H1 (cell line): ENCODE results near the gene SLC2A4. TPM values are rescaled to one million over a fixed set of nuclear protein-coding genes. Genes with fewer than 3 reads are reported as not detected.

Source experiments
- CTCF ChIA-PET: fragments of 300-600 bp; sonication (Branson Sonifier 250); formaldehyde crosslinking; loops from one replicate; lab custom pipeline; 2021; ENCODE audit not compliant: partially characterized antibody; lab: Charles Lee
- POLR2A ChIA-PET: fragments of 300-600 bp; sonication (Branson Sonifier 250); formaldehyde crosslinking; loops from one replicate; lab custom pipeline; 2021; ENCODE audit warnings: inconsistent platforms; ENCODE audit not compliant: partially characterized antibody; lab: Charles Lee
- DNase-seq, 2 experiments: peaks; one replicate each; pipeline versions ENCODE4 v3.0.0 to v3.0.0-alpha.2; 2010 to 2022; ENCODE audit warnings: low spot score in 2 of 2, low read depth in 1 of 2, mixed read lengths in 1 of 2
- FAIRE-seq: peaks from 2 replicates; lab custom pipeline; 2011; peaks lifted over from hg19 to GRCh38; lab: Jason Lieb, UNC
- H2AFZ ChIP-seq: 2 replicates; pipeline ENCODE4 v1.8.1; 2012; ENCODE audit warnings: low read length, inconsistent platforms
- H2AK5ac ChIP-seq: 2 replicates; pipeline ENCODE4 v1.6.1; 2013; ENCODE audit warnings: low read depth, low read length
- H2BK120ac ChIP-seq: replicated peaks from 2 replicates; pipeline ENCODE3; 2013; ENCODE audit warnings: low read depth, low read length, inconsistent platforms
- H2BK12ac ChIP-seq: 2 replicates; pipeline ENCODE4 v1.6.1; 2013; ENCODE audit warnings: low read depth, low read length
- H2BK15ac ChIP-seq: 2 replicates; pipeline ENCODE4 v1.6.1; 2013; ENCODE audit warnings: low read length
- H2BK20ac ChIP-seq: 2 replicates; pipeline ENCODE4 v1.6.1; 2013; ENCODE audit warnings: low read length
- H2BK5ac ChIP-seq: 2 replicates; pipeline ENCODE4 v1.6.1; 2013; ENCODE audit warnings: low read depth, low read length
- H3K14ac ChIP-seq: 2 replicates; pipeline ENCODE4 v1.6.1; 2013; ENCODE audit warnings: inconsistent platforms; ENCODE audit not compliant: insufficient read length
- H3K18ac ChIP-seq: 2 replicates; pipeline ENCODE4 v1.6.1; 2013; ENCODE audit warnings: low read length; ENCODE audit errors: extremely low read depth
- H3K23ac ChIP-seq: 2 replicates; pipeline ENCODE4 v1.6.1; 2013; ENCODE audit warnings: inconsistent platforms; ENCODE audit not compliant: insufficient read length
- H3K23me2 ChIP-seq: 2 replicates; pipeline ENCODE4 v1.6.1; 2013; ENCODE audit warnings: low read depth, low read length
- H3K27ac ChIP-seq: 2 replicates; pipeline ENCODE4 v1.6.1; 2011; ENCODE audit warnings: low read depth, low read length, inconsistent platforms
- H3K27me3 ChIP-seq, 4 experiments: replicated peaks in 1 of 4; 1 replicate in 1 of 4; 2 replicates in 3 of 4; pipeline versions ENCODE4 v1.6.1 to v1.8.1; 2011 to 2013; ENCODE audit warnings: low read length in 3 of 4, mild to moderate bottlenecking in 3 of 4, inconsistent platforms in 2 of 4, mixed read lengths in 2 of 4, moderate library complexity in 1 of 4; ENCODE audit not compliant: control insufficient read depth in 3 of 4, insufficient read depth in 3 of 4; ENCODE audit errors: extremely low read depth in 1 of 4
- H3K36me3 ChIP-seq, 4 experiments: 2 replicates each; pipeline versions ENCODE4 v1.6.1 to v1.8.1; 2011 to 2013; ENCODE audit warnings: mild to moderate bottlenecking in 4 of 4, low read length in 3 of 4, moderate library complexity in 2 of 4, control low read depth in 1 of 4, inconsistent platforms in 1 of 4; ENCODE audit not compliant: insufficient read depth in 4 of 4, control insufficient read depth in 2 of 4
- H3K4ac ChIP-seq: replicated peaks from 2 replicates; pipeline ENCODE3; 2013; ENCODE audit warnings: low read length, low read depth, mixed read lengths, inconsistent platforms; ENCODE audit not compliant: insufficient read length
- H3K4me1 ChIP-seq, 4 experiments: replicated peaks in 1 of 4; 1 replicate in 1 of 4; 2 replicates in 3 of 4; pipeline versions ENCODE4 v1.6.1 to v1.8.1; 2011 to 2013; ENCODE audit warnings: low read length in 3 of 4, inconsistent platforms in 2 of 4, mixed read lengths in 1 of 4; ENCODE audit not compliant: insufficient read depth in 4 of 4, control insufficient read depth in 3 of 4
- H3K4me2 ChIP-seq, 2 experiments: 2 replicates each; pipeline versions ENCODE4 v1.6.1 to v1.8.1; 2011 to 2013; ENCODE audit warnings: low read depth in 2 of 2, low read length in 2 of 2, control low read depth in 1 of 2, inconsistent platforms in 1 of 2, mild to moderate bottlenecking in 1 of 2; ENCODE audit not compliant: insufficient read depth in 1 of 2
- H3K4me3 ChIP-seq, 4 experiments: fragments of 200-600, 300-600 bp in 1 of 4; sonication (generic), shearing (Covaris generic), sonication (Bioruptor Twin) in 1 of 4; 2 replicates each; pipeline versions ENCODE4 v1.5.1 to v1.8.1; 2011 to 2016; ENCODE audit warnings: low read length in 4 of 4, low read depth in 3 of 4, control low read depth in 2 of 4, inconsistent platforms in 2 of 4, mild to moderate bottlenecking in 2 of 4, mixed read lengths in 1 of 4, moderate library complexity in 1 of 4; ENCODE audit not compliant: insufficient read depth in 2 of 4; ENCODE audit errors: extremely low read depth in 1 of 4
- H3K56ac ChIP-seq: replicated peaks from 2 replicates; pipeline ENCODE3; 2013; ENCODE audit warnings: low read depth, mild to moderate bottlenecking, mixed read lengths, low read length, inconsistent platforms; ENCODE audit not compliant: insufficient read length
- H3K79me1 ChIP-seq: 2 replicates; pipeline ENCODE4 v1.6.1; 2013; ENCODE audit warnings: low read depth, low read length, control low read depth
- H3K79me2 ChIP-seq, 2 experiments: 2 replicates each; pipeline versions ENCODE4 v1.6.1 to v1.8.1; 2012 to 2013; ENCODE audit warnings: low read length in 2 of 2, mild to moderate bottlenecking in 2 of 2, inconsistent platforms in 1 of 2; ENCODE audit not compliant: insufficient read depth in 2 of 2, control insufficient read depth in 1 of 2
- H3K9ac ChIP-seq, 4 experiments: replicated peaks in 1 of 4; 1 replicate in 1 of 4; 2 replicates in 3 of 4; pipeline versions ENCODE4 v1.6.1 to v1.8.1; 2011 to 2013; ENCODE audit warnings: low read depth in 3 of 4, low read length in 3 of 4, control low read depth in 2 of 4, mild to moderate bottlenecking in 2 of 4, moderate library complexity in 2 of 4, inconsistent platforms in 1 of 4; ENCODE audit errors: extremely low read depth in 1 of 4
- H3K9me3 ChIP-seq, 2 experiments: 2 replicates each; pipeline versions ENCODE4 v1.6.1 to v1.8.1; 2012 to 2013; ENCODE audit warnings: mild to moderate bottlenecking in 2 of 2, moderate library complexity in 2 of 2, control low read depth in 1 of 2, inconsistent platforms in 1 of 2, low read depth in 1 of 2, low read length in 1 of 2, mixed read lengths in 1 of 2; ENCODE audit not compliant: insufficient read depth in 2 of 2
- H4K20me1 ChIP-seq, 2 experiments: replicated peaks in 1 of 2; 2 replicates each; pipeline versions ENCODE3 to v1.8.1; 2011 to 2013; ENCODE audit warnings: inconsistent platforms in 2 of 2, low read length in 2 of 2, mild to moderate bottlenecking in 1 of 2; ENCODE audit not compliant: insufficient read depth in 2 of 2, control insufficient read depth in 1 of 2
- H4K5ac ChIP-seq: 2 replicates; pipeline ENCODE4 v1.6.1; 2013; ENCODE audit warnings: low read length, low read depth, mixed read lengths, inconsistent platforms; ENCODE audit not compliant: insufficient read length
- H4K8ac ChIP-seq: 2 replicates; pipeline ENCODE4 v1.8.0; 2013; ENCODE audit warnings: mild to moderate bottlenecking, moderate library complexity, low read length, inconsistent platforms; ENCODE audit not compliant: insufficient read depth; ENCODE audit errors: extremely low read depth
- H4K91ac ChIP-seq: replicated peaks from 2 replicates; pipeline ENCODE3; 2013; ENCODE audit warnings: low read length, mixed read lengths, inconsistent platforms; ENCODE audit not compliant: insufficient read length
- CEBPB ChIP-seq: IDR thresholded peaks from 2 replicates; pipeline ENCODE4 v1.6.1; 2012; ENCODE audit warnings: low read depth, low read length
- E2F6 ChIP-seq: IDR thresholded peaks from 2 replicates; pipeline ENCODE4 v1.6.1; 2012; ENCODE audit warnings: inconsistent platforms
- EGR1 ChIP-seq: IDR thresholded peaks from 2 replicates; pipeline ENCODE4 v1.6.1; 2011; ENCODE audit warnings: low read depth, low read length, borderline replicate concordance
- EZH2 ChIP-seq: fragments of 200-600 bp; sonication (generic); IDR thresholded peaks from 2 replicates; pipeline ENCODE4 v1.7.1; 2012; ENCODE audit warnings: low read depth, mild to moderate bottlenecking, moderate library complexity, low read length, inconsistent platforms; ENCODE audit not compliant: severe bottlenecking
- KDM5A ChIP-seq: fragments of 200-600 bp; IDR thresholded peaks from 2 replicates; pipeline ENCODE4 v1.7.1; 2012; ENCODE audit warnings: mild to moderate bottlenecking, low read length, inconsistent platforms, mixed read lengths
- NRF1 ChIP-seq: IDR thresholded peaks from 2 replicates; pipeline ENCODE4 v1.6.1; 2011; ENCODE audit warnings: mild to moderate bottlenecking, low read depth, low read length, improper control_type of control experiment
- POLR2A ChIP-seq, 2 experiments: IDR thresholded peaks; 1 replicate in 1 of 2; 2 replicates in 1 of 2; pipeline ENCODE4 v1.6.1; 2011; ENCODE audit warnings: low read depth in 2 of 2, low read length in 2 of 2, mild to moderate bottlenecking in 2 of 2; ENCODE audit errors: control extremely low read depth in 1 of 2
- POLR2AphosphoS5 ChIP-seq: IDR thresholded peaks from 2 replicates; pipeline ENCODE4 v1.6.1; 2011; ENCODE audit warnings: low read depth, low read length
- RFX5 ChIP-seq: IDR thresholded peaks from 2 replicates; pipeline ENCODE4 v1.6.1; 2011; ENCODE audit warnings: low read depth, low read length, improper control_type of control experiment, borderline replicate concordance
- SIX5 ChIP-seq: IDR thresholded peaks from 2 replicates; pipeline ENCODE4 v1.6.1; 2011; ENCODE audit warnings: mild to moderate bottlenecking, low read depth, low read length
- WGBS, 2 experiments: shearing (Covaris generic) in 1 of 2; methylation state at CpG; one replicate each; pipeline versions ENCODE4 v1.1.6 to v1.1.7; 2013 to 2015; ENCODE audit warnings: low lambda C conversion rate in 2 of 2, mixed read lengths in 2 of 2, inconsistent platforms in 1 of 2, low coverage in 1 of 2, missing lambda C conversion rate in 1 of 2; ENCODE audit not compliant: insufficient replicate concordance in 2 of 2, insufficient coverage in 1 of 2, insufficient read length in 1 of 2; ENCODE audit errors: extremely low coverage in 1 of 2, missing lambda C conversion rate in 1 of 2; 5-methylcytosine and 5-hydroxymethylcytosine counted together
- polyA plus RNA-seq, 7 experiments: library from polyadenylated mRNA; depleted of rRNA in 3 of 7; stranded (reverse) in 5 of 7; unstranded in 2 of 7; fragments of >200 nt in 5 of 7; fragments of 200-250 nt in 2 of 7; gene quantifications; 1 replicate in 5 of 7; 2 replicates in 1 of 7; 4 replicates in 1 of 7; pipeline versions ENCODE4 v1.2.1 to v1.2.3, GENCODE V29; 2011 to 2013; ENCODE audit warnings: missing spikeins in 2 of 7, mixed read lengths in 2 of 7
- total RNA-seq: library from RNA; stranded (reverse); fragmentation: NEBNext Ultra II Directional; extraction: Animal tissue kit (Norgen Biotek cat#: 25700); gene quantifications from 2 replicates; pipeline ENCODE4 v1.2.1, GENCODE V29; 2021

SLC2A4 gene
- total and polyA plus RNA-seq, 2 of the 8 experiments (the other 6 are each of a cell fraction or from before 2014, with no cell fraction given): 5.7 to 6.9 TPM

- peak; percentile 65 for FAIRE-seq
- H3K14ac ChIP-seq: no peak within 1 kb of the TSS
- no peaks in the 10 kb centered on the region for H3K9me3 ChIP-seq
- peak within 1 kb of the TSS; percentile 63 for H3K4ac ChIP-seq
- peak within 1 kb of the TSS; percentile 92 to 93 for H3K4me2 ChIP-seq
- peaks cover 18% of the 10 kb centered on the region for H3K23me2 ChIP-seq
- H3K4me1 ChIP-seq: peaks cover 8 to 18% (median 10%) of the 10 kb centered on the region in 4 experiments
- H3K79me2 ChIP-seq: peaks cover 0 to 36% of the 10 kb centered on the region in 2 experiments; a peak in 2 of 4 replicates
- ChIA-PET CTCF (interaction anchor here (0.8 to 4.1 kb wide), 13 partner anchors 9 to 215 kb away, joined by 3 to 27 read pairs (median 4); partner anchors contain the start of genes ACADVL and SLC2A4), POLR2A (interaction anchor here (0.8 to 19.7 kb wide), 22 partner anchors 6 to 347 kb away, joined by 3 to 386 read pairs (median 6); partner anchors contain the start of genes ACADVL, CD68, CLDN7 and CTDNEP1)
- H4K91ac ChIP-seq: peak within 1 kb of the TSS; percentile 71
- WGBS, 2 experiments: 1% methylated on average over 24 of the region's 62 CpGs; no CpG with 5 or more reads in 1 of the 2 experiments
- peak within 1 kb of the TSS; percentile 73 to 90 (median 84) for H3K4me3 ChIP-seq
- peaks cover 2 to 4% of the 10 kb centered on the region in 2 experiments for H4K20me1 ChIP-seq
- H2BK12ac ChIP-seq: peak within 1 kb of the TSS; percentile 64; the same call in 1 of the 2 replicates
- peak within 1 kb of the TSS; percentile 34 for H2BK120ac ChIP-seq
- H4K5ac ChIP-seq: peak within 1 kb of the TSS; percentile 84
- peak within 1 kb of the TSS; percentile 63 for H3K56ac ChIP-seq
- peak within 1 kb of the TSS; percentile 94 for H3K27ac ChIP-seq
- H2BK5ac ChIP-seq: peak within 1 kb of the TSS; percentile 99
- no peaks in the 10 kb centered on the region for H3K27me3 ChIP-seq
- peaks cover 9 to 42% (median 24%) of the 10 kb centered on the region in 4 experiments; a peak in 6 of 8 replicates for H3K36me3 ChIP-seq
- peak within 1 kb of the TSS; percentile 45; the same call in 1 of the 2 replicates for H2AK5ac ChIP-seq
- 0 out of 2 replicates have a peak within 1 kb of the TSS, but pooled peaks have one; percentile 5 for H2BK15ac ChIP-seq
- H3K79me1 ChIP-seq: peaks cover 8% of the 10 kb centered on the region
- H3K9ac ChIP-seq: peak within 1 kb of the TSS; percentile 83 to 98 (median 94)
- H2AFZ ChIP-seq: peak within 1 kb of the TSS; percentile 92
- no peak within 1 kb of the TSS for H2BK20ac ChIP-seq
- no peak within 1 kb of the TSS for H3K23ac ChIP-seq
- peak in 1 of 2 experiments; percentile 97 for DNase-seq
- peak within 1 kb of the TSS; percentile 88 for H4K8ac ChIP-seq
- H3K18ac ChIP-seq: peak within 1 kb of the TSS; percentile 98
- TF ChIP-seq CEBPB: no peak
- peak; percentile 11 for TF ChIP-seq POLR2AphosphoS5
- TF ChIP-seq EZH2: no peak
- TF ChIP-seq SIX5: no peak
- no peak for TF ChIP-seq E2F6
- no peak for TF ChIP-seq RFX5
- no peak for TF ChIP-seq KDM5A
- peak in 1 of 2 experiments; percentile 70; a peak in 1 of 3 replicates for TF ChIP-seq POLR2A (IDR thresholded peaks at IDR 0.05; ENCODE audit: control extremely low read depth in 1 of 2, low read depth in 2 of 2, low read length in 2 of 2)
- peak; percentile 71; the same call in 1 of the 2 replicates for TF ChIP-seq EGR1
- no peak for TF ChIP-seq NRF1
These were observed 39.5 kb upstream of the SLC2A4 start, which contains the start of gene GABARAP for GRCh38 chr17:7241783-7242716. TSS of gene GABARAP (minus strand) at chr17:7242449. CDS start at chr17:7242330, 119 bp downstream.
